Upper lobe of right lung (tissue), 1 donor: ENCODE results near the gene HSD17B2. TPM values are rescaled to one million over a fixed set of nuclear protein-coding genes. Genes with fewer than 3 reads are reported as not detected.
"Not testable (repeated sequence)": the region's sequence is repeated elsewhere in the genome, so short reads cannot be mapped to it uniquely, and the experiment has no call there.

Source experiments
- ATAC-seq: fragments of 200-7000 bp; cut with Tn5 transposase; one replicate; pipeline ENCODE4 v1.9.1; 2020; ENCODE audit warnings: mild to moderate bottlenecking, moderate library complexity
- DNase-seq: peaks from one replicate; pipeline ENCODE4 v3.0.0-alpha.2; 2020
- H3K27ac ChIP-seq: fragments of 200-600 bp; one replicate; pipeline ENCODE4 v1.8.0; 2022
- H3K27me3 ChIP-seq: fragments of 200-600 bp; one replicate; pipeline ENCODE4 v1.8.0; 2022; ENCODE audit warnings: mild to moderate bottlenecking
- H3K36me3 ChIP-seq: fragments of 200-600 bp; one replicate; pipeline ENCODE4 v1.8.0; 2022
- H3K4me1 ChIP-seq: fragments of 200-600 bp; one replicate; pipeline ENCODE4 v1.8.0; 2022
- H3K4me3 ChIP-seq: fragments of 200-600 bp; one replicate; pipeline ENCODE4 v1.8.0; 2022; ENCODE audit warnings: mild to moderate bottlenecking
- H3K9me3 ChIP-seq: fragments of 200-600 bp; one replicate; pipeline ENCODE4 v1.8.0; 2022
- intact Hi-C: fragments of 100-400 bp; cut with DNase I; formaldehyde crosslinking; loops from one replicate; pipeline ENCODE4 v1.11.0; 2022
- total RNA-seq: library from RNA; stranded (reverse); fragmentation: NEBNext Ultra II Directional; extraction: Animal tissue kit (Norgen Biotek cat#: 25700); gene quantifications from one replicate; pipeline ENCODE4 v1.2.1, GENCODE V29; 2021
- TF ChIP-seq, protein P1 (sequence below): fragments of 200-600 bp; IDR thresholded peaks from one replicate; pipeline ENCODE4 v1.8.0; 2022; ENCODE audit warnings: antibody characterized with exemption
- donor health status: DM: no; HTN: yes; CAD: no; lungs with severe emphysema.

Gene HSD17B2
- total RNA-seq, 1 donor from 2014 or later = 3.1 TPM

DNA sequence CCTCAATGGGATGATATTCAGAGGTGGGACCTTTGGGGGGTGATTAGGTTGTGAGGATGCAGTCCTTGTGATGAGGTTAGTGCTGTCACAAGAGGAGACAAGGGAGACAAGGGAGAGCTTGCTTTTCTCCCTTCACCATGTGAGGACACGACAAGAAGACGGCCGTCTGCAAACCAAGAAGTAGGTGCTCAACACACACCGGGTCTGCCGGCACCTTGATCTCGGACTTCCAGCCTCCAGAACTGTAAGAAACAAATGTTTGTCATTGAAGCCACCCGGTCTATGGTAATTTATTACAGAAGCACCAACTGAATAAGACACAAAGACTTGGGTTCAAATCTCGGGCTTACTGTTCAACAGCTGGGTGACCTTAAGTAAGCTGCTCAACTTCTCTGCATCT is 70.1 kb downstream of the HSD17B2 start:
- no peaks in the 10 kb centered on the region for H3K9me3 ChIP-seq
- intact Hi-C loops = no loop called here
- no peaks in the 10 kb centered on the region for H3K36me3 ChIP-seq
- H3K4me3 ChIP-seq = no peak overlapping the region
- DNase-seq (no peak), ATAC-seq (no peak)
- H3K27ac ChIP-seq = no peak overlapping the region
- TF ChIP-seq, protein P1, sequence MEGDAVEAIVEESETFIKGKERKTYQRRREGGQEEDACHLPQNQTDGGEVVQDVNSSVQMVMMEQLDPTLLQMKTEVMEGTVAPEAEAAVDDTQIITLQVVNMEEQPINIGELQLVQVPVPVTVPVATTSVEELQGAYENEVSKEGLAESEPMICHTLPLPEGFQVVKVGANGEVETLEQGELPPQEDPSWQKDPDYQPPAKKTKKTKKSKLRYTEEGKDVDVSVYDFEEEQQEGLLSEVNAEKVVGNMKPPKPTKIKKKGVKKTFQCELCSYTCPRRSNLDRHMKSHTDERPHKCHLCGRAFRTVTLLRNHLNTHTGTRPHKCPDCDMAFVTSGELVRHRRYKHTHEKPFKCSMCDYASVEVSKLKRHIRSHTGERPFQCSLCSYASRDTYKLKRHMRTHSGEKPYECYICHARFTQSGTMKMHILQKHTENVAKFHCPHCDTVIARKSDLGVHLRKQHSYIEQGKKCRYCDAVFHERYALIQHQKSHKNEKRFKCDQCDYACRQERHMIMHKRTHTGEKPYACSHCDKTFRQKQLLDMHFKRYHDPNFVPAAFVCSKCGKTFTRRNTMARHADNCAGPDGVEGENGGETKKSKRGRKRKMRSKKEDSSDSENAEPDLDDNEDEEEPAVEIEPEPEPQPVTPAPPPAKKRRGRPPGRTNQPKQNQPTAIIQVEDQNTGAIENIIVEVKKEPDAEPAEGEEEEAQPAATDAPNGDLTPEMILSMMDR = no peak
- H3K27me3 ChIP-seq = no peaks in the 10 kb centered on the region
- H3K4me1 ChIP-seq = no peaks in the 10 kb centered on the region

DNA sequence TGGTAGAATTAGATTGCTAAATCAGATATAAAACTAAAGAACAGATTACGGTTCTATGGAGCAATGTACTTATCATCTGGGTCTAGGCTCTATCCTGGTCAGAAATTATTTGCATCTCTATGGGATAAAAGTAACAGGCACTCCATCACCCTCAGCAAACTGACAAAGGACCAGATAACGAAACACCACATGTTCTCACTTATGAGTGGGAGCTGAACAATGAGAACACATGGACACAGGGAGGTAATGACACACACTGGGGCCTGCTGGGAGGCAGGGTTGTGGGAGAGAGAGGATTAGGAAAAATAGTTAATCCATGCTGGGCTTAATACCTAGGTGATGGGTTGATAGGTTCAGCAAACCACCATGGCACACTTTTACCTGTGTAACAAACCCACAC is 73.0 kb downstream of the HSD17B2 start:
- H3K9me3 ChIP-seq = no peaks in the 10 kb centered on the region
- H3K27ac ChIP-seq = no peak overlapping the region
- intact Hi-C loops = no loop called here
- no peaks in the 10 kb centered on the region for H3K36me3 ChIP-seq
- ATAC-seq = no peak
- no peak for DNase-seq
- H3K4me3 ChIP-seq = no peak overlapping the region
- no peaks in the 10 kb centered on the region for H3K27me3 ChIP-seq
- H3K4me1 ChIP-seq = no peaks in the 10 kb centered on the region
- TF ChIP-seq, protein P1 = no peak

DNA sequence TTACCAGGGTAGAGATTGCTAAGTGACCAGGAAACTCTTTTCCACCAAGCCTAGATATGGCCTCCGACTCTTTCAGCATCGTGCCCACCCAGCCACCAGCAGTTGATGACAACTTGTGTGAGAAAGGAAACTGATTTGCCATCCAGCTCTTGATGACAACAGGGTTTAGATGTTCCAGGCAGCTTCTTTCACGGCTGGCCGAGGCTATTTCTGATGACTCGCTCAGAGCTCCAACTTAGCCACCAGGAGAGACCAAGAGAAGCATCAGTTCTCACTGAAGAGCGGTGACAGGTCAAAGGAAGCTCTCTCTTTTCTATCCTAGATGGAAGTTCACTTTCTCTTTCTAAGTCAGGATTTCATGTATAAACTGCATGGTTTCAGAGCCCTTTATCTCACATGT is 73.7 kb downstream of the HSD17B2 start:
- intact Hi-C loops = no loop called here
- TF ChIP-seq, protein P1 = no peak
- Histone ChIP-seq H3K9me3 (no peaks in the 10 kb centered on the region), H3K27me3 (no peaks in the 10 kb centered on the region), H3K36me3 (no peaks in the 10 kb centered on the region), H3K4me3 (no peak overlapping the region), H3K27ac (no peak overlapping the region), H3K4me1 (no peaks in the 10 kb centered on the region)
- no peak for ATAC-seq
- DNase-seq = no peak

DNA sequence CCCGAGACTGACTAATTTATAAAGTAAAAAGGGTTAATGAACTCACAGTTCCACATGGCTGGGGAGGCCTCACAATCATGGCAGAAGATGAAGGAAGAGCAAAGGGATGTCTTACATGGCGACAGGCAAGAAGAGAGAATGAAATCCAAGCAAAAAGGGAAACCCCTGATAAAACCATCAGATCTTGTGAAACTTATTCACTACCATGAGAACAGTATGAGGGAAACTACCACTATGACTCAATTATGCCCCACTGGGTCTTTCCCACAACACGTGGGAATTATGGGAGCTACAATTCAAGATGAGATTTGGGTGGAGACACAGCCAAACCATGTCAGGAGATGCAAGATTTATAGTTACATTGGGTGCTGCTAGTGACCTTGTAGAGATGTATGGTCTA is 74.2 kb downstream of the HSD17B2 start:
- H3K27ac ChIP-seq, H3K27me3 ChIP-seq, DNase-seq, intact Hi-C loops, H3K4me1 ChIP-seq, H3K9me3 ChIP-seq, ATAC-seq, H3K36me3 ChIP-seq, H3K4me3 ChIP-seq: not testable (repeated sequence)

DNA sequence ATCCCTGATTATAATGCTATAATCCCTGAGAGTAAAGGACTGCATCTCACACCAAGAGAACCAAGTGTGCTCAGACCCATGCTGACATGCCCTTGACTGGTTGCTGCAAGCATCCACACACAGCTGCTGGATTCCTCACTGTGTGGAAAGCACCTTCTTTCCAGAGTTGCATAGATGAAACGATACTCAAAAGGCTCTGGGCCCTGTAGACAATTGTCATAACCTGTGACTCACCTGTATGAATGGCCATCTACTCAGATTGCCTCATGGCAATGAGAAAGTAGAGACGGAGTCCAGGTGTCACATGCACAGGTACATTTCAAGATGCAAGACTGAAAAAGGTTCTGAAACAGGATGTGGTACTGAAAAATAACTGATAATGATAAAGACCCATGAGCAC is 76.9 kb downstream of the HSD17B2 start:
- ATAC-seq (no peak), DNase-seq (no peak)
- Histone ChIP-seq H3K27ac (no peak overlapping the region), H3K27me3 (no peaks in the 10 kb centered on the region), H3K36me3 (no peaks in the 10 kb centered on the region), H3K9me3 (no peaks in the 10 kb centered on the region), H3K4me1 (no peaks in the 10 kb centered on the region), H3K4me3 (no peak overlapping the region)
- TF ChIP-seq, protein P1 = no peak
- intact Hi-C loops = no loop called here

DNA sequence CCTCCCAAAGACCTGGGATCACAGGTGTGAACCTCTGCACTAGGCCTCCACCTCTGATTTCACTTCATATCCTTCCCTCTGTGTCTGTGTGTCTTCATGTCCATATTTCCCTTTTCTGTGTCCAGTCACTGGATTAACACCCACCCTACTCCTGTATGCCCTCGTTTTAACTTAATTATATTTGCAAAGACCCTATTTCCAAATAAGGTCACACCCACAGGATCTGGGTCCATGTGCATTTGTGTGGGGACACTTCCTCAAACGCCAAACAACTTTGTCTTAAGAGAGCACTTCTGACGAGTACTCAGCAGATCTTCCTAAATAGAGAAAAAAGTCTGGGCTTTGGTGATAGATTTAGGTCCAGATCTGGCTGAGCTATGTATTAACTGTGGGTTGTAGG is 78.7 kb downstream of the HSD17B2 start:
- Histone ChIP-seq H3K4me1 (no peaks in the 10 kb centered on the region), H3K27ac (no peak overlapping the region), H3K36me3 (no peaks in the 10 kb centered on the region), H3K9me3 (no peaks in the 10 kb centered on the region), H3K4me3 (no peak overlapping the region), H3K27me3 (no peaks in the 10 kb centered on the region)
- DNase-seq = no peak
- TF ChIP-seq, protein P1 = no peak
- ATAC-seq = peak; percentile 55
- intact Hi-C loops = no loop called here
